ENCODE results near the gene MBP. TPM values are rescaled to one million over a fixed set of nuclear protein-coding genes. Genes with fewer than 3 reads are reported as not detected.
A peak's percentile ranks its signal among the peaks of the same experiment; 100 is the strongest.

MBP gene
- total RNA-seq, 1 experiment from 2014 or later = 47.4 TPM

- ChIA-PET POLR2A (ENCODE audit: unreplicated experiment) (no interaction called here), CTCF (interaction anchor here (1.0 kb wide), 1 partner anchor 182 kb away, joined by 4 read pairs; no protein-coding TSS in a partner anchor)
- Histone ChIP-seq H3K4me1 (ENCODE audit: insufficient read depth, low read length) (peaks cover 5% of the 10 kb centered on the region), H4K20me1 (ENCODE audit: low read length) (no peaks in the 10 kb centered on the region), H3K4me3 (ENCODE audit: low read length) (no peak overlapping the region), H3K9me2 (replicated peaks; ENCODE audit: low read length) (no peaks in the 10 kb centered on the region), H3K79me2 (ENCODE audit: low read length) (no peaks in the 10 kb centered on the region), H3K27ac (ENCODE audit: low read length) (no peak overlapping the region), H3F3A (ENCODE audit: low read length, unreplicated experiment) (no peaks in the 10 kb centered on the region), H3K9ac (ENCODE audit: low read length) (no peak overlapping the region), H3K4me2 (ENCODE audit: low read length) (peak overlapping the region; percentile 76; the same call in 1 of the 2 replicates), H2AFZ (ENCODE audit: low read length) (no peak overlapping the region), H3K36me3 (ENCODE audit: low read depth, low read length) (no peaks in the 10 kb centered on the region), H3K9me3 (ENCODE audit: low read length) (no peaks in the 10 kb centered on the region), H3K27me3 (ENCODE audit: low read length) (no peaks in the 10 kb centered on the region)
- ATAC-seq = peak; percentile 5; the same call in 1 of the 2 replicates
- no peak for DNase-seq
- no peak; the same call in 1 of the 2 replicates for TF ChIP-seq CTCF (conservative IDR thresholded peaks at IDR 0.05; ENCODE audit: low read depth, low read length)
- no peak for TF ChIP-seq EZH2 (IDR thresholded peaks at IDR 0.05; ENCODE audit: low read length, unreplicated experiment)
- no peak for TF ChIP-seq EZH2phosphoT487 (IDR thresholded peaks at IDR 0.05; ENCODE audit: borderline replicate concordance, low read length)
- no TSS peak for BruUV-seq (replicated peaks)
- intact Hi-C loops (cut with micrococcal nuclease) = loop anchor here (1.0 kb wide), 2 partner anchors 61 to 181 kb away; no protein-coding TSS in a partner anchor
Observed at GRCh38 chr18:76983613-76984051, 149.0 kb downstream of the MBP start.

GRCh38 chr18:76982841-76983583 lies 149.6 kb downstream of the MBP start:
- Histone ChIP-seq H3K9me3 (ENCODE audit: low read length) (no peaks in the 10 kb centered on the region), H3K27ac (ENCODE audit: low read length) (no peak overlapping the region), H3K36me3 (ENCODE audit: low read depth, low read length) (no peaks in the 10 kb centered on the region), H3K9ac (ENCODE audit: low read length) (no peak overlapping the region), H3K4me3 (ENCODE audit: low read length) (peak overlapping the region; percentile 47), H3K79me2 (ENCODE audit: low read length) (no peaks in the 10 kb centered on the region), H3K4me2 (ENCODE audit: low read length) (peak overlapping the region; percentile 76), H2AFZ (ENCODE audit: low read length) (peak overlapping the region; percentile 60; the same call in 1 of the 2 replicates), H3K9me2 (replicated peaks; ENCODE audit: low read length) (no peaks in the 10 kb centered on the region), H4K20me1 (ENCODE audit: low read length) (no peaks in the 10 kb centered on the region), H3K4me1 (ENCODE audit: insufficient read depth, low read length) (peaks cover 5% of the 10 kb centered on the region), H3K27me3 (ENCODE audit: low read length) (no peaks in the 10 kb centered on the region), H3F3A (ENCODE audit: low read length, unreplicated experiment) (no peaks in the 10 kb centered on the region)
- no TSS peak for BruUV-seq (replicated peaks)
- TF ChIP-seq CTCF (conservative IDR thresholded peaks at IDR 0.05; ENCODE audit: low read depth, low read length) = peak; percentile 91
- TF ChIP-seq EZH2 (IDR thresholded peaks at IDR 0.05; ENCODE audit: low read length, unreplicated experiment) = no peak
- ChIA-PET POLR2A (ENCODE audit: unreplicated experiment) (no interaction called here), CTCF (interaction anchor here (1.0 kb wide), 1 partner anchor 182 kb away, joined by 4 read pairs; no protein-coding TSS in a partner anchor)
- DNase-seq = peak; percentile 91
- intact Hi-C loops (cut with micrococcal nuclease) = loop anchor here (1.0 kb wide), 2 partner anchors 61 to 181 kb away; no protein-coding TSS in a partner anchor
- peak; percentile 98 for ATAC-seq

- Histone ChIP-seq H3K27me3 (ENCODE audit: low read length) (no peaks in the 10 kb centered on the region), H3K9ac (ENCODE audit: low read length) (no peak overlapping the region), H3K27ac (ENCODE audit: low read length) (no peak overlapping the region), H3K79me2 (ENCODE audit: low read length) (no peaks in the 10 kb centered on the region), H3K4me2 (ENCODE audit: low read length) (no peak overlapping the region), H3K9me3 (ENCODE audit: low read length) (no peaks in the 10 kb centered on the region), H3F3A (ENCODE audit: low read length, unreplicated experiment) (no peaks in the 10 kb centered on the region), H3K4me3 (ENCODE audit: low read length) (no peak overlapping the region), H2AFZ (ENCODE audit: low read length) (no peak overlapping the region), H3K9me2 (replicated peaks; ENCODE audit: low read length) (no peaks in the 10 kb centered on the region), H3K36me3 (ENCODE audit: low read depth, low read length) (no peaks in the 10 kb centered on the region), H4K20me1 (ENCODE audit: low read length) (no peaks in the 10 kb centered on the region), H3K4me1 (ENCODE audit: insufficient read depth, low read length) (peaks cover 5% of the 10 kb centered on the region)
- CTCF ChIA-PET = no interaction called here
- DNase-seq (no peak), ATAC-seq (no peak)
- intact Hi-C loops (cut with micrococcal nuclease) = no loop called here
- TF ChIP-seq EZH2phosphoT487 (IDR thresholded peaks at IDR 0.05; ENCODE audit: borderline replicate concordance, low read length) = no peak
- TF ChIP-seq EZH2 (IDR thresholded peaks at IDR 0.05; ENCODE audit: low read length, unreplicated experiment) = no peak
- TF ChIP-seq CTCF (conservative IDR thresholded peaks at IDR 0.05; ENCODE audit: low read depth, low read length) = no peak
- BruUV-seq (replicated peaks) = no TSS peak
- POLR2A ChIA-PET (ENCODE audit: unreplicated experiment) = no interaction called here
Observed at GRCh38 chr18:76982038-76982437, 150.5 kb downstream of the MBP start.

Data from PC-3 (cell line).